SKM-1 (cell line): ENCODE results near the gene OR2V2.
"Not testable (repeated sequence)": the region's sequence is repeated elsewhere in the genome, so short reads cannot be mapped to it uniquely, and the experiment has no call there.

Source experiments
- DNase-seq: peaks from one replicate; lab custom pipeline; 2025; ENCODE audit not compliant: unreplicated experiment; lab: John Stamatoyannopoulos, UW

OR2V2 gene

GRCh38 chr5:181168595-181169118, 21.3 kb downstream of the OR2V2 start:
- no peak for DNase-seq

DNA sequence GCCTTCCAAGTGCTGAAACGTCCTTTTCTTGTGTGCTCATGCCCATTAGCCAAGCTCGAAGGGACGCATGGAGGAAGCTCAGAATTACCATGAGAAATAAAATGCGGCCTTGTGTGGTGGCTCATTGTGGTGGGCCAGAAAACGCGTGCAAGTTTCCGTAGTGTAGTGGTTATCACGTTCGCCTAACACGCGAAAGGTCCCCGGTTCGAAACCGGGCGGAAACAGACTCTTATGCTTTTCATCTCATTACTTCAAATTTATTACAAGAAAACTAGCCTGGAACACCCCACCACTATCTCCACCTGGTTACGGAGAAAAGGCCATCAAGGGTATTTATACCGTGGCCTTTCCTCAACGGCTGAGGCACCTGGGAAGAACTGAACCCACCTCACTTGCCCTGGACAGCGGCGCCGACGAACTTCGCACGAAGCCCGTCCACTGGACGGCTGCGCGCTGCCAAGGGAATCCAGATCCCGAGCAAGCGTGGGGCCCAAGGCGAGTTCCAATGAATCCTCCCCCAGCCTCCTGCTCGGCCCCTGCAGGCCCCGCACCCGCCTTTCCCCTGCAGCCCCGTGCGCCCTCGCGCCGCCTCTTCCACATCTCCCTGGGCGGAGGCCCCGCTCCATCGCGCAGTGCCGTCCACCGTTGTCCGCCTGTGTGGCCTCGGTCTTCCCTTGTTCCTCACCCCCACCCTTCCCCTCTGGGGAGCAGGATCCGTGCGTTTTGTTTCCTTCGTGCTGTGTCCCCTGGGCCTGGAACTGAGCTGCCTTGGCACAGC, 22.3 kb downstream of the OR2V2 start:
- not testable (repeated sequence) for DNase-seq

- no peak for DNase-seq
Observed at GRCh38 chr5:181170237-181170825, 22.9 kb downstream of the OR2V2 start.

- DNase-seq = no peak
Observed at GRCh38 chr5:181170996-181171395, 23.6 kb downstream of the OR2V2 start.

GRCh38 chr5:181171782-181172181, 24.4 kb downstream of the OR2V2 start:
- no peak for DNase-seq

DNA sequence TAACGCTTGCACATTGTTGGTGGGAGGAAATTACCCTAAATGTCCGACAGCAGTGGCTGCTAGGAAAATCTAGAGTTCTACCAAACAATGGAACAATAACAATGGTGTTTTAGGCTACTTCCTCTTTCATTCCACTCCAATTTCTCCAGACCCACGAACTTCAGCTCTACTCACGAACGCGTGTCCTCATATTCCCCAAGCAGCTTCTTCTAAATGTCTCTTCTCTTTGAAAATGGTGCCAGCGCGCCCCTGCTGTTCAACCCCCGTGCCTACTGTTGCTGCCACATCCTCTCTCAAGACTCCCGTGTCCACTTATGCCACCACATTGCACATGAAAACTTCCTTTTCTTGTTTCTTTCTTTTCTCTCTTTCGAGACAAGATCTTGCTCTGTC, 25.6 kb downstream of the OR2V2 start:
- DNase-seq = no peak

DNA sequence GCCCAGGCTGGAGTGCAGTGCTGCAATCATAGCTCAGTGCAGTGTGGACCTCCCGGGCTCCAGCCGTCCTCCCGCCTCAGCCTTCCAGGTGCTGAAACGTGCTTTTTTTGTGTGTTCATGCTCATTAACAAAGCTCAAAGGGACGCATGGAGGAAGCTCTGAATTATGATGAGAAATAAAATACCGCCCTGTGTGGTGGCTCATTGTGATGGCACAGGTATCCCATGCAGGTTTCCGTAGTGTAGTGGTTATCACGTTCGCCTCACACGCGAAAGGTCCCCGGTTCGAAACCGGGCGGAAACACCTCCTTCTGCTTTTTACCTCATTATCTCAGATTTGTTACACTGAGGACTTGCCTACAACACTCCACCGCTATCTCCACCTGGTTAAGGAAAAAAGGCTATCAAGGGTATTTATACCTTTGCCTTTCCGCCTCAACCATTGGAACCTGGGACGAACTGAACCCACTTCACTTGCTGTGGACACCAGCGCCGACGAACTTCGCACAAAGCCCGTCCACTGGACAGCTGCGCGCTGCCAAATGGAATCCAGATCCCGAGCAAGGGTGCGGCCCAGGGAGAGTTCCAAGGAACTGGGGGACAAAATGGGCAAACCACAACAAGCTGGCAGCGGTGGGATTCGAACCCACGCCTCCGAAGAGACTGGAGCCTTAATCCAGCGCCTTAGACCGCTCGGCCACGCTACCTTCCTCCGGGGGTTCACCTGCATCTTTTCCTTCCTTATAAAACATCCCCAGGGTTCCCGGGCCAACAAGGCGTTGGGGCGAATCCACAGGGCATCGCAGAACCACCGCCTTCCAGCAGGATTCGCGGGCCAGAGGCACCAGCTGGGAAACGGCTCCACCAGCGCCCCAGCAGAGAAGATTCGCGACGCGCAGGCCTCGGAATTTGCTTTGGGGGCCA, 26.3 kb downstream of the OR2V2 start:
- DNase-seq = no peak

- DNase-seq = no peak
Observed at GRCh38 chr5:181176254-181176952, 29.0 kb downstream of the OR2V2 start.

GRCh38 chr5:181177559-181177958, 30.2 kb downstream of the OR2V2 start:
- DNase-seq = not testable (repeated sequence)

- no peak for DNase-seq
Observed at GRCh38 chr5:181181650-181182565, 34.5 kb downstream of the OR2V2 start.

- DNase-seq = no peak
Observed at GRCh38 chr5:181182651-181183050, 35.3 kb downstream of the OR2V2 start.

- DNase-seq = no peak
Observed at GRCh38 chr5:181184845-181185216, 37.4 kb downstream of the OR2V2 start.

DNA sequence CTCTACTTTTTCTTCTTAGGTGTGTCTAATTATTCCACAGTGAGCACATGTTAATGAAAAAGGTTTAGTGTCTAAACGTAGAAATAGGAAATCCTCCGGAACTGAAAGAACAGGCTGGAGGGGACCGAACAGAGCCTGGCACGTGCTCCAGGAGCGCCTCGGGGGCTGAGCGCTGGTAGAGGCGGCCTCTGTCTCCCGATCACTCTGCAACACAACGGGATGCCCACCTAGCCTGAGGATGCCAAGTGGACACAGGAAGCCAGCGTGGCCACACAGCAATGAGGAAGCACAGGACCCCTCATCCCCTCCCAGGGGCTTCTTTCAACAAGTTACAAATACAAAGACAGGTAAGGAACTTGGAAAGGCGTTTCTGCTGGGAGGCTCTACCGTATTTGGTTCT, 38.2 kb downstream of the OR2V2 start:
- DNase-seq = no peak

DNA sequence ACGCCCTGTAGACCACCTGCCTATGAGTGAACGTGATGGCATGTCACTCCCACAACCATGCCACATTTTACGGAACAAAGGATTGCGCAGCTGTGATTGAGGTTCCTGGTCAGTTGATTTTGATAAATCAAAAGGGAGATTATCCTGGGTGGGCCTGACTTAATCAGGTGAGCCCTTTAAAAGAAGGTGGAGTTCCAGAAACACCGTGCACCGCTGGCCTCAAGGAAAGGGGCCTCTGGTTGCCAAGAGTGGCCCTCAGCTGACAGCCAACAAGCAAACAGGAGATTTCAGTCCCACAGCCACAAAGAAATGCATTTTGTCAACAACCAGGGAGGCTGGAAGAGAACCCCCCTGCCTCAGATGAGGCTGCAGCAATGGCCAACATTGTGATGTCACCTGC, 38.6 kb downstream of the OR2V2 start:
- no peak for DNase-seq

DNA sequence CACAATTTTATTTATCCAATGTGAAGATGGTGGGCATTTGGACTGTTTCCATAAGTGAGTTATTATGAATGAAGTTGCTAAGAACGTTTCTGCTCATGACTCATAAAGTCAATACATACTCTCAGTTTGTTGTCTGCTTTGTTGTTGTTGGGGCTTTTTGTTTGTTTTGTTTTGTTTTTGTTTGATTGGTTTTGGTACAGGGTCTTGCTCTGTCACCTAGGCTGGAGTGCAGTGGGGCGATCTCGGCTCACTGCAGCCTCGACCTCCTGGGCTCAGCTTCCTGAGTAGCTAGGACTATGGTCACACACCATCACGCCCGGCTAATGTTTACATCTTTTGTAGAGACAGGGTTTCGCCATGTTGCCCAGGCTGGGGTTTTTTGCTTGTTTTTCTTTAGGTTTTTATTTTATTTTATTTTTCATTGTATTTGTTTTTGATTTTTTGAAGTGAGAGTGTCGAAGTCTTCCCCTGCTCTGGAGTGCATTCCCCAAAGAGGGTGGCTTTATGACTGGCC, 39.7 kb downstream of the OR2V2 start:
- DNase-seq = no peak

DNA sequence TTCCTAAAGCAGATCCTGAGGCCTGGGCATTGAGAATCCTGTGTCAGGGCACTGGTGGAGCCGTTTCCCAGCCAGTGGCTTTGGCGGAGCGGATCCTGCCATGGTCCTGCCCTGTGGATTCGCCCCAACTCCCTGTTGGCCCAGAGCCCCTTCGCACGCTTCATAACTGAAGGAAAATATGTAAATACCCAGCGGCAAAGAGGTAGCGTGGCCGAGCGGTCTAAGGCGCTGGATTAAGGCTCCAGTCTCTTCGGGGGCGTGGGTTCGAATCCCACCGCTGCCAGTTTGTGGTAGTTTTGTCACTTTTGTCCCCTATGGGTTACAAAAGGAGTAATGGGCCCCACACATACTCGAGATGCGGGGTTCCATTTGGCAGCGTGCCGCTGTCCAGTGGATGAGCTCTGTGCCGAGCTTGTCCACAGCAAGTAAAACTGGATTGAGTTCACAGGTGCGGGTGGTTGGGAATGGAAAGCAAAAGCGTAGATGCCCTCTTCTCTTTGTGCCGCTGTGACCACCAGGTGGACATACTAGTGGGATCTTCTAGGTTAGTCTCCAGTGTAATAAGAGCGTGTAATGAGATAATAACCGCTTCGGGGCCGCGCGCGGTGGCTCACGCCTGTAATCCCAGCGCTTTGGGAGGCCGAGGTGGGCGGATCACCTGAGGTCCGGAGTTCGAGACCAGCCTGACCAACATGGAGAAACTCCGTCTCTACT, 40.3 kb downstream of the OR2V2 start:
- DNase-seq = no peak

DNA sequence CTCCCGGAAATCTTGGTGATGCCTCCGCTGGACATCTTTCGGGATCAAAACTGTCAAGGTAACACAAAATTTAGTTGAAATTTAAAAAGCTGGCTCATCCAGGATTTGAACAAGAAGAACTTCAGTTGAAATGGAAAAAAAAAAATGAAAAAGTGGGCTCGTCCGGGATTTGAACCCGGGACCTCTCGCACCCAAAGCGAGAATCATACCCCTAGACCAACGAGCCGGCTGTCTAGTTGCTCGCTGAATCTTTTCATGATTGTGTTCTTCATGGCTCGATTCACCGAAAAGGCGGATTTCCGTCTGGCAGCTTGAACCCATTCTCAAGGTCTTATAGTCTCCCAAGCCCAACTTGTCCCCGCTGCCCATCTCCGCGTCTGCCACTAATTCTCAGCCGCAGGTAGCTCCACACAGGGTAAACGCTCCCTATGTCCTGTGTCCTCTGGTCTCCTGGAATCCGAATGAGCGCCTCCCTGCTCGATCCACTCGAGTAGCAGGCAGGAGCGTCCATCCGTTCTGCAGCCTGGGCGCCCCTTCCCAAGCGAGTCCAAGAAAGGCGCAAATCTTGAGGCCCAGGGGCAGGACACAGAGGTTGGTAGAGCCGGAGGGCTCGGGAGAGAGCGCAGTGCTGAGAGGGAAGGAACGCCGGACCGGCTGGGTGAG, 41.4 kb downstream of the OR2V2 start:
- no peak for DNase-seq

GRCh38 chr5:181189363-181189961, 42.1 kb downstream of the OR2V2 start:
- no peak for DNase-seq
